HEK293 (cell line): ENCODE results near the gene TRAF6.
"Not testable (repeated sequence)": the region's sequence is repeated elsewhere in the genome, so short reads cannot be mapped to it uniquely, and the experiment has no call there.

ENCODE experiments used
- CTCF ChIA-PET: fragments of 350-600 bp; formaldehyde crosslinking; extraction: SDS; loops from one replicate; lab custom pipeline; 2021; ENCODE audit warnings: antibody characterized with exemption; lab: Yijun Ruan, JAX
- POLR2A ChIA-PET: fragments of 300-600 bp; formaldehyde crosslinking; extraction: SDS; loops from one replicate; lab custom pipeline; 2020; ENCODE audit warnings: antibody characterized with exemption, inconsistent platforms; lab: Yijun Ruan, JAX
- H3K27ac ChIP-seq: fragments of 200-500 bp; sonication (Bioruptor generic); 2 replicates; pipeline ENCODE4 v1.5.1; 2014; ENCODE audit warnings: low read depth, low read length, control low read depth, inconsistent platforms; ENCODE audit errors: extremely low read depth
- H3K36me3 ChIP-seq, 2 experiments: fragments of 200-500 bp in 1 of 2; sonication (Bioruptor generic) in 1 of 2; 1 replicate in 1 of 2; 2 replicates in 1 of 2; pipeline ENCODE4 v1.5.1; 2014 to 2017; ENCODE audit warnings: inconsistent platforms in 2 of 2, low read length in 2 of 2; ENCODE audit not compliant: control insufficient read depth in 2 of 2, insufficient read depth in 1 of 2
- H3K4me1 ChIP-seq: fragments of 200-500 bp; sonication (Bioruptor generic); 2 replicates; pipeline ENCODE4 v1.5.1; 2014; ENCODE audit warnings: mild to moderate bottlenecking, low read length, inconsistent platforms; ENCODE audit not compliant: control insufficient read depth, insufficient read depth
- H3K4me3 ChIP-seq: 2 replicates; pipeline ENCODE4 v1.5.1; 2011; ENCODE audit warnings: low read depth, mild to moderate bottlenecking, control low read depth, low read length, moderate library complexity
- H3K9me3 ChIP-seq: fragments of 200-500 bp; sonication (Bioruptor generic); 2 replicates; pipeline ENCODE4 v1.5.1; 2014; ENCODE audit warnings: low read depth, low read length, inconsistent platforms; ENCODE audit not compliant: control insufficient read depth, insufficient read depth
- ATF2 ChIP-seq: fragments of 450-650 bp; formaldehyde crosslinking; IDR thresholded peaks from 2 replicates; pipeline ENCODE4 v1.5.1; 2016; ENCODE audit warnings: missing biosample characterization, missing genetic modification characterization, low read depth
- BCL11A ChIP-seq: fragments of 450-650 bp; formaldehyde crosslinking; IDR thresholded peaks from 2 replicates; pipeline ENCODE4 v1.5.1; 2016; ENCODE audit warnings: low read depth, missing biosample characterization, missing genetic modification characterization
- GLI4 ChIP-seq: fragments of 450-650 bp; formaldehyde crosslinking; IDR thresholded peaks from 2 replicates; pipeline ENCODE4 v1.5.1; 2016; ENCODE audit warnings: missing biosample characterization, missing genetic modification characterization
- MYNN ChIP-seq: fragments of 450-650 bp; formaldehyde crosslinking; IDR thresholded peaks from 2 replicates; pipeline ENCODE4 v1.5.1; 2016; ENCODE audit warnings: missing biosample characterization, missing genetic modification characterization, borderline replicate concordance
- MZF1 ChIP-seq: fragments of 450-650 bp; formaldehyde crosslinking; IDR thresholded peaks from 2 replicates; pipeline ENCODE4 v1.5.1; 2017; ENCODE audit warnings: missing biosample characterization, missing genetic modification characterization, borderline replicate concordance
- PRDM1 ChIP-seq: fragments of 450-650 bp; formaldehyde crosslinking; IDR thresholded peaks from 2 replicates; pipeline ENCODE4; 2016; ENCODE audit warnings: missing biosample characterization, missing genetic modification characterization
- REPIN1 ChIP-seq: fragments of 450-650 bp; formaldehyde crosslinking; IDR thresholded peaks from 2 replicates; pipeline ENCODE4 v1.5.1; 2017; ENCODE audit warnings: missing biosample characterization, missing genetic modification characterization, low read depth
- SCRT2 ChIP-seq: fragments of 450-650 bp; formaldehyde crosslinking; IDR thresholded peaks from 2 replicates; pipeline ENCODE4 v1.5.1; 2016; ENCODE audit warnings: missing biosample characterization, missing genetic modification characterization
- SETDB1 ChIP-seq: IDR thresholded peaks from one replicate; pipeline ENCODE4 v1.6.1; 2017; ENCODE audit warnings: mild to moderate bottlenecking, low read length, moderate library complexity, mixed read lengths; ENCODE audit not compliant: insufficient read length
- ZBTB20 ChIP-seq: fragments of 450-650 bp; formaldehyde crosslinking; IDR thresholded peaks from 2 replicates; pipeline ENCODE4 v1.5.1; 2016; ENCODE audit warnings: missing biosample characterization, missing genetic modification characterization
- ZFP69B ChIP-seq: fragments of 450-650 bp; formaldehyde crosslinking; IDR thresholded peaks from 2 replicates; pipeline ENCODE4 v1.5.1; 2016; ENCODE audit warnings: missing biosample characterization, missing genetic modification characterization
- ZNF157 ChIP-seq: fragments of 450-650 bp; formaldehyde crosslinking; IDR thresholded peaks from 2 replicates; pipeline ENCODE4 v1.5.1; 2016; ENCODE audit warnings: missing biosample characterization, missing genetic modification characterization
- ZNF433 ChIP-seq: fragments of 450-650 bp; formaldehyde crosslinking; IDR thresholded peaks from 2 replicates; pipeline ENCODE4 v1.5.1; 2016; ENCODE audit warnings: missing biosample characterization, missing genetic modification characterization, low read depth
- ZNF510 ChIP-seq: fragments of 450-650 bp; formaldehyde crosslinking; IDR thresholded peaks from 2 replicates; pipeline ENCODE4 v1.5.1; 2018; ENCODE audit warnings: mild to moderate bottlenecking, missing genetic modification characterization, missing biosample characterization; ENCODE audit not compliant: insufficient replicate concordance
- ZNF529 ChIP-seq: fragments of 450-650 bp; formaldehyde crosslinking; IDR thresholded peaks from 2 replicates; pipeline ENCODE4 v1.5.1; 2017; ENCODE audit warnings: missing genetic modification characterization, missing biosample characterization; ENCODE audit not compliant: insufficient replicate concordance
- ZNF837 ChIP-seq: fragments of 450-650 bp; formaldehyde crosslinking; IDR thresholded peaks from 2 replicates; pipeline ENCODE4 v1.5.1; 2016; ENCODE audit warnings: missing biosample characterization, missing genetic modification characterization
- TF ChIP-seq, protein P1 (sequence below): fragments of 450-650 bp; formaldehyde crosslinking; conservative IDR thresholded peaks from 2 replicates; pipeline ENCODE4 v1.5.1; 2016; ENCODE audit warnings: low read depth, missing biosample characterization, missing genetic modification characterization
- TF ChIP-seq, protein P2 (sequence below): fragments of 450-650 bp; formaldehyde crosslinking; IDR thresholded peaks from 2 replicates; pipeline ENCODE4 v1.5.1; 2016; ENCODE audit warnings: missing biosample characterization, missing genetic modification characterization
- TF ChIP-seq, protein P3 (sequence below): fragments of 450-650 bp; formaldehyde crosslinking; IDR thresholded peaks from 2 replicates; pipeline ENCODE4 v1.5.1; 2016; ENCODE audit warnings: missing biosample characterization, missing genetic modification characterization

TRAF6 gene

DNA sequence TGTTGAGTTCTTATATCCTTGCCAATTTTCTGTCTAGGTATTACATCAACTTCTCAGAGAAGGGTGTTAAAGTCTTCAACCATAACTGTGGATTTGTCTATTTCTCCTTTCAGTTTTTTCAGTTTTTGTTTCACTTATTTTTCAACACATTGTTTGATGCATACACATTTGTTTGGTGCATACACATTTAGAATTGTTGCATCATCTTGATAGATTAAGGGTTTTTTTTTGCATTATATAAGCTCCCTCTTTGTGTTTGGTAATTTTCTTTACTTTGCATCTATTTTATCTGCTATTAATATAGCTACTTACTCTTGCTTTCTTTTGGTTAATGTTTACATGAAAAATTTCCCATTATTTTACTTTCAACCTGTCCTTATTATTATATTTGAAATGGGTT is 20.8 kb upstream of the TRAF6 start (continued):
- no peak for TF ChIP-seq GLI4
- TF ChIP-seq ZNF529: no peak
- no peak for TF ChIP-seq SCRT2 (tag by site-specific recombination)
- no peak for TF ChIP-seq ZFP69B (tag by site-specific recombination)
- TF ChIP-seq PRDM1 (tag by site-specific recombination): no peak

- no peaks in the 10 kb centered on the region for H3K36me3 ChIP-seq
- no peaks in the 10 kb centered on the region for H3K4me1 ChIP-seq
- no peak overlapping the region for H3K27ac ChIP-seq
- H3K9me3 ChIP-seq: no peaks in the 10 kb centered on the region
- TF ChIP-seq BCL11A (tag by site-specific recombination) (no peak), SETDB1 (peak; percentile 48), REPIN1 (tag by site-specific recombination) (no peak)
- TF ChIP-seq, all 188 proteins: peak for 1
- ChIA-PET POLR2A (no interaction called here), CTCF (no interaction called here)
- no peak overlapping the region for H3K4me3 ChIP-seq
Measured at GRCh38 chr11:36513965-36514364, 3.9 kb upstream of the TRAF6 start.

DNA sequence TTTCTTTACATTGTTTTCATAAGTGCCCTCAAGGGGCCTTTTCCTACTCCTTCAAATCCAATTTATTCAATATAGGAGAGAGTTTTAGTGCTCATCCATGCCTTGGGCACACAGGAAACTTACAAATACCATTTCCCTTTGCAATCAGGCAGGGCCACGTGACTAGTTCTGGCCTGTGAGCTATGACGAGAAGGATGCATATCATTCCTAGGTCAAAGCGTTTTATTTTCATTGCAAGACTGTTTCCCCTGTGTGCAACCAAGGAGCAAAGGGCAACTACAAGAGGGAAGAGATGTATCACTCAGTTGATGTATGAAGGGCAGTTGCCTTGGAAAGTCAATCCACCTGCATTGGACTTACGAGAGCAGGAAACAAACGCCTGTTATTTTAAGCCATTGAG is 1.9 kb upstream of the TRAF6 start:
- Histone ChIP-seq H3K36me3 (no peaks in the 10 kb centered on the region), H3K27ac (no peak overlapping the region), H3K9me3 (no peaks in the 10 kb centered on the region), H3K4me3 (no peak overlapping the region), H3K4me1 (no peaks in the 10 kb centered on the region)
- ChIA-PET POLR2A (interaction anchor here (0.8 to 1.4 kb wide), 2 partner anchors 9 to 11 kb away, joined by 3 to 4 read pairs; no protein-coding TSS in a partner anchor), CTCF (interaction anchor here (0.6 to 2.8 kb wide), 5 partner anchors 11 to 52 kb away, joined by 3 to 23 read pairs (median 3); no protein-coding TSS in a partner anchor)
- TF ChIP-seq MZF1 (tag by site-specific recombination): no peak
- TF ChIP-seq, protein P1, sequence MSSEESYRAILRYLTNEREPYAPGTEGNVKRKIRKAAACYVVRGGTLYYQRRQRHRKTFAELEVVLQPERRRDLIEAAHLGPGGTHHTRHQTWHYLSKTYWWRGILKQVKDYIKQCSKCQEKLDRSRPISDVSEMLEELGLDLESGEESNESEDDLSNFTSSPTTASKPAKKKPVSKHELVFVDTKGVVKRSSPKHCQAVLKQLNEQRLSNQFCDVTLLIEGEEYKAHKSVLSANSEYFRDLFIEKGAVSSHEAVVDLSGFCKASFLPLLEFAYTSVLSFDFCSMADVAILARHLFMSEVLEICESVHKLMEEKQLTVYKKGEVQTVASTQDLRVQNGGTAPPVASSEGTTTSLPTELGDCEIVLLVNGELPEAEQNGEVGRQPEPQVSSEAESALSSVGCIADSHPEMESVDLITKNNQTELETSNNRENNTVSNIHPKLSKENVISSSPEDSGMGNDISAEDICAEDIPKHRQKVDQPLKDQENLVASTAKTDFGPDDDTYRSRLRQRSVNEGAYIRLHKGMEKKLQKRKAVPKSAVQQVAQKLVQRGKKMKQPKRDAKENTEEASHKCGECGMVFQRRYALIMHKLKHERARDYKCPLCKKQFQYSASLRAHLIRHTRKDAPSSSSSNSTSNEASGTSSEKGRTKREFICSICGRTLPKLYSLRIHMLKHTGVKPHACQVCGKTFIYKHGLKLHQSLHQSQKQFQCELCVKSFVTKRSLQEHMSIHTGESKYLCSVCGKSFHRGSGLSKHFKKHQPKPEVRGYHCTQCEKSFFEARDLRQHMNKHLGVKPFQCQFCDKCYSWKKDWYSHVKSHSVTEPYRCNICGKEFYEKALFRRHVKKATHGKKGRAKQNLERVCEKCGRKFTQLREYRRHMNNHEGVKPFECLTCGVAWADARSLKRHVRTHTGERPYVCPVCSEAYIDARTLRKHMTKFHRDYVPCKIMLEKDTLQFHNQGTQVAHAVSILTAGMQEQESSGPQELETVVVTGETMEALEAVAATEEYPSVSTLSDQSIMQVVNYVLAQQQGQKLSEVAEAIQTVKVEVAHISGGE: no peak
- no peak for TF ChIP-seq ZBTB20 (tag by site-specific recombination)
- no peak for TF ChIP-seq ZNF433 (tag by site-specific recombination)
- no peak for TF ChIP-seq ATF2 (tag by site-specific recombination)
- TF ChIP-seq, protein P2, sequence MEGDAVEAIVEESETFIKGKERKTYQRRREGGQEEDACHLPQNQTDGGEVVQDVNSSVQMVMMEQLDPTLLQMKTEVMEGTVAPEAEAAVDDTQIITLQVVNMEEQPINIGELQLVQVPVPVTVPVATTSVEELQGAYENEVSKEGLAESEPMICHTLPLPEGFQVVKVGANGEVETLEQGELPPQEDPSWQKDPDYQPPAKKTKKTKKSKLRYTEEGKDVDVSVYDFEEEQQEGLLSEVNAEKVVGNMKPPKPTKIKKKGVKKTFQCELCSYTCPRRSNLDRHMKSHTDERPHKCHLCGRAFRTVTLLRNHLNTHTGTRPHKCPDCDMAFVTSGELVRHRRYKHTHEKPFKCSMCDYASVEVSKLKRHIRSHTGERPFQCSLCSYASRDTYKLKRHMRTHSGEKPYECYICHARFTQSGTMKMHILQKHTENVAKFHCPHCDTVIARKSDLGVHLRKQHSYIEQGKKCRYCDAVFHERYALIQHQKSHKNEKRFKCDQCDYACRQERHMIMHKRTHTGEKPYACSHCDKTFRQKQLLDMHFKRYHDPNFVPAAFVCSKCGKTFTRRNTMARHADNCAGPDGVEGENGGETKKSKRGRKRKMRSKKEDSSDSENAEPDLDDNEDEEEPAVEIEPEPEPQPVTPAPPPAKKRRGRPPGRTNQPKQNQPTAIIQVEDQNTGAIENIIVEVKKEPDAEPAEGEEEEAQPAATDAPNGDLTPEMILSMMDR: no peak
- TF ChIP-seq, protein P3, sequence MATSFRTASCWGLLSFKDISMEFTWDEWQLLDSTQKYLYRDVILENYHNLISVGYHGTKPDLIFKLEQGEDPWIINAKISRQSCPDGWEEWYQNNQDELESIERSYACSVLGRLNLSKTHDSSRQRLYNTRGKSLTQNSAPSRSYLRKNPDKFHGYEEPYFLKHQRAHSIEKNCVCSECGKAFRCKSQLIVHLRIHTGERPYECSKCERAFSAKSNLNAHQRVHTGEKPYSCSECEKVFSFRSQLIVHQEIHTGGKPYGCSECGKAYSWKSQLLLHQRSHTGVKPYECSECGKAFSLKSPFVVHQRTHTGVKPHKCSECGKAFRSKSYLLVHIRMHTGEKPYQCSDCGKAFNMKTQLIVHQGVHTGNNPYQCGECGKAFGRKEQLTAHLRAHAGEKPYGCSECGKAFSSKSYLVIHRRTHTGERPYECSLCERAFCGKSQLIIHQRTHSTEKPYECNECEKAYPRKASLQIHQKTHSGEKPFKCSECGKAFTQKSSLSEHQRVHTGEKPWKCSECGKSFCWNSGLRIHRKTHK (tag by site-specific recombination): no peak
- TF ChIP-seq MYNN (tag by site-specific recombination): no peak
- no peak for TF ChIP-seq ZNF157 (tag by site-specific recombination)
- TF ChIP-seq ZNF510 (tag by site-specific recombination): no peak
- TF ChIP-seq ZNF837 (tag by site-specific recombination): no peak

DNA sequence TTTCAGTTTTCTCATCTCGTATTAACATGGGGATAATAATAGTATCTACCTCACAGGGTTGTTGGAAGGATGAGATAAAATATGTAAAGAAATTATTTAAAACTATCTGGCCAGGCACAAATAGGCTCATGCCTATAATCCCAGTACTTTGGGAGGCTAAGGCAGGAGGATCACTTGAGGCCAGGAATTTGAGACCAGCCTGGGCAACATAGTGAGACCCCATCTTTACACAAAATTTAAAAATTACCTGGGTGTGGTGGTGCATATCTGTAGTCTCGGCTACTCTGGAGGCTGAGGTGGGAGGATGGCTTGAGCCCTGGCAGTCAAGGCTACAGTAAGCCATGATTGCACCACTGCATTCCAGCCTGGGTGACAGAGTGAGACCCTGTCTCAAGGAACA is 990 bp upstream of the TRAF6 start:
- H3K27ac ChIP-seq, H3K4me3 ChIP-seq, H3K9me3 ChIP-seq, H3K4me1 ChIP-seq, H3K36me3 ChIP-seq: not testable (repeated sequence)
- CTCF ChIA-PET: interaction anchor here (0.7 to 2.8 kb wide), 3 partner anchors 9 to 29 kb away, joined by 3 to 23 read pairs (median 3); no protein-coding TSS in a partner anchor
- POLR2A ChIA-PET: interaction anchor here (1.3 to 1.4 kb wide), 3 partner anchors 10 to 56 kb away, joined by 3 to 12 read pairs (median 3); no protein-coding TSS in a partner anchor
